ENCODE data around the gene WDFY4. TPM values are rescaled to one million over a fixed set of nuclear protein-coding genes. Genes with fewer than 3 reads are reported as not detected.

WDFY4 gene
- total RNA-seq, 4 donors from 2014 or later: 1.6 to 5.1 (median 3.0) TPM

- no peak for ATAC-seq
- Histone ChIP-seq H3K27me3 (peaks cover 6% of the 10 kb centered on the region), H3K4me3 (no peak overlapping the region), H3K36me3 (no peaks in the 10 kb centered on the region), H3K4me1 (peaks cover 0 to 7% (median 0%) of the 10 kb centered on the region in 3 donors), H3K27ac (peak overlapping the region in 1 of 4 donors; percentile 3), H3K9me3 (no peaks in the 10 kb centered on the region)
- TF ChIP-seq EP300 (IDR thresholded peaks at IDR 0.05): no peak
- no peak for TF ChIP-seq POLR2A (IDR thresholded peaks at IDR 0.05)
- TF ChIP-seq POLR2AphosphoS5 (IDR thresholded peaks at IDR 0.05): no peak
- TF ChIP-seq CTCF (IDR thresholded peaks at IDR 0.05): no peak
- WGBS, 2 donors (ENCODE audit: low coverage in 1 of 2): 49 to 76% methylated on average over 5 of the region's 5 CpGs
Measured at GRCh38 chr10:48798481-48799254, 114.0 kb downstream of the WDFY4 start.

GRCh38 chr10:48799341-48800006 lies 114.8 kb downstream of the WDFY4 start:
- Histone ChIP-seq H3K9me3 (no peaks in the 10 kb centered on the region), H3K4me1 (peaks cover 0 to 7% (median 0%) of the 10 kb centered on the region in 3 donors), H3K4me3 (no peak overlapping the region), H3K36me3 (no peaks in the 10 kb centered on the region), H3K27me3 (no peaks in the 10 kb centered on the region), H3K27ac (peak overlapping the region in 3 of 4 donors; percentile 3 to 67 (median 12))
- no peak for ATAC-seq
- WGBS, 2 donors (ENCODE audit: low coverage in 1 of 2): 74 to 87% methylated on average over 7 to 17 of the region's 17 CpGs
- TF ChIP-seq POLR2AphosphoS5 (IDR thresholded peaks at IDR 0.05): no peak
- TF ChIP-seq EP300 (IDR thresholded peaks at IDR 0.05): no peak
- TF ChIP-seq CTCF (IDR thresholded peaks at IDR 0.05): no peak
- TF ChIP-seq POLR2A (IDR thresholded peaks at IDR 0.05): no peak

- 64 to 74% methylated on average over 4 to 5 of the region's 12 CpGs for WGBS, 2 donors (ENCODE audit: low coverage in 1 of 2)
- peak overlapping the region in 2 of 4 donors; percentile 59 to 67 for H3K27ac ChIP-seq
- H3K36me3 ChIP-seq: no peaks in the 10 kb centered on the region
Measured at GRCh38 chr10:48800007-48800675, 115.5 kb downstream of the WDFY4 start.

DNA sequence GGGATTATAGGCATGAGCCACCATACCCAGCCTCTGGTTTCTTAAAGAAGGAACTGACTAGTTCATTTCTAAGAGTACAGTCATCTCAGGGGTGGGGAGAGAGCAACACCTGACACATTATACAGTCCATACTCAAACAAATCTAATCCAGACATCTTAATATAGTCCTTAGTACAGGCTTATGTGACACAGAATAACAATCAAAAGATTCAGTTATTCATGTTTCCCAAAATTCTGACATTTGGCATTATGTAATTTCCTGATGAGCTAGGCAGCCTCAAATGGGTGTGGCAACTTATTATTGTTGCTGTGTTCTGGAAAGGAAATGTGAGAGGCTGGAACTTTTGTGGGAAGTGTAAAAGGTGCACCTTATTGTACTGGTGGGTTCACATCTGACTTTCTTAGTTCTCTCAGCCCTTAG lies 116.3 kb downstream of the WDFY4 start:
- peaks cover 0 to 11% (median 7%) of the 10 kb centered on the region in 3 donors for H3K4me1 ChIP-seq
- H3K36me3 ChIP-seq: no peaks in the 10 kb centered on the region
- no peaks in the 10 kb centered on the region for H3K9me3 ChIP-seq
- peak; percentile 34 for ATAC-seq
- H3K27ac ChIP-seq: peak overlapping the region in 3 of 4 donors; percentile 59 to 67 (median 60)
- H3K27me3 ChIP-seq: no peaks in the 10 kb centered on the region
- TF ChIP-seq POLR2AphosphoS5 (IDR thresholded peaks at IDR 0.05) (no peak), POLR2A (IDR thresholded peaks at IDR 0.05) (no peak), EP300 (IDR thresholded peaks at IDR 0.05) (no peak), CTCF (IDR thresholded peaks at IDR 0.05) (no peak)
- H3K4me3 ChIP-seq: no peak overlapping the region

More at GRCh38 chr10:48800007-48800675, 115.5 kb downstream of the WDFY4 start:
- Histone ChIP-seq H3K9me3 (no peaks in the 10 kb centered on the region), H3K4me3 (no peak overlapping the region), H3K27me3 (no peaks in the 10 kb centered on the region), H3K4me1 (peaks cover 0 to 7% (median 3%) of the 10 kb centered on the region in 3 donors)
- TF ChIP-seq CTCF (IDR thresholded peaks at IDR 0.05) (no peak), POLR2A (IDR thresholded peaks at IDR 0.05) (no peak), POLR2AphosphoS5 (IDR thresholded peaks at IDR 0.05) (no peak), EP300 (IDR thresholded peaks at IDR 0.05) (no peak)
- ATAC-seq: peak; percentile 63

Data from gastroesophageal sphincter (tissue), 4 donors.